Measurements from ENCODE around the gene GRK5.

- TF ChIP-seq POLR2AphosphoS5 (IDR thresholded peaks at IDR 0.05) (no peak), EP300 (IDR thresholded peaks at IDR 0.05; ENCODE audit: low read depth) (no peak)
These were observed 199.4 kb downstream of the GRK5 start for GRCh38 chr10:119406601-119407253.
